Measurements from ENCODE around the gene KIAA1191.
"Not testable (repeated sequence)": the region's sequence is repeated elsewhere in the genome, so short reads cannot be mapped to it uniquely, and the experiment has no call there.

Gene KIAA1191

DNA sequence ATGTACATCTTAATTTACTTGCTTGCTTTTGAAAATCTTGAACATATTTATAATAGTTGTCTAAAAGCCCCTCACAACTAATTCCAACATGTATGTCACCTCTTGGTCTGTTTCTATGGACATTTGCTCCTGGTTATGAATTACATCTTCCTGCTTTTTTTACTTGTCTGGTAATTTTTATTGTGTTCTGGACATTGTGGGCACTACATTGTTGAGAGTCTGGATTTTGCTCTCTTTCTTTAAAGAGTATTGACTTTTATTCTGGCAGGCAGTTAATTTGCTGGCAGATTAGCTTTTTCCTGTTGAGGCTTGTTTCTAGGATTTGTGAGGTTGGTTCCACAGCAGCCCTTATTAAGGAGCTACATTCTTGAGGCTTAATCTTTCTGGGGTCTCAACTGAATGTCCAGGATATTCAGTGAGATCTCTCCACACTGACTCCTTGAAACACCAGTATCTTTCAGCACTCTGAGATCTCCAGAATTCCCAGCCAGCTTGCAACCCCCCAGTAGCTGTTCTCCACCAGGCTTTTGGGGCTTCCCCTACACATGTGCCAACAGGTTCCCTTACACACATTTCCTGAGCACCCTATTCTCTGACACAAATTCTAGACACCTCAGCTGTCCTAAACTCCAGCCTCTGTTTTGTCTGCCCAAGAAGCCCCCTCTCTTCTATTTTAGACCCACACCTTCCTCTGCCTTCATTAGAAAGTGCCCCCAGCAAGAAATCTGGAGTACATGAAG, 27.4 kb downstream of the KIAA1191 start:
- DNase-seq (ENCODE audit: low read depth) = no peak
- no peak overlapping the region for H3K4me3 ChIP-seq (ENCODE audit: low read depth, low read length)

DNA sequence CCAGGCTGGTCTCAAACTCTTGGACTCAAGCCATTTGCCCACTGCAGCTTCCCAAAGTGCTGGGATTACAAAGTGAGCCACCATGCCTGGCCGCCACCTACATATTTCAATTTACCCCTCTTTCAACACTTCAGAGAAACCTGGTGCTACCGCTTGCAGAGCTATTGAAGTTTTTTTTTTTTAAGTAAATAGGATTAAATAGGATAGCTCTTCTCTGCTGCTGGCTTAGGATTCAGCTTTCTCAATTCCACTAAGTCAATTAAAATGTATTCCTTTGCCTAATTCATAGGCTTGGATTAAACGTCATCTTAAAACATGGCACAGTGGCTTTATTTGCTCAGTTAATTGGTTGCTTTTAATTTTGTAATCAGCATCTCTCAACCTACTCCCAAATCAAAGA, 41.0 kb downstream of the KIAA1191 start:
- no peak overlapping the region for H3K4me3 ChIP-seq (ENCODE audit: low read depth, low read length)
- DNase-seq (ENCODE audit: low read depth) = no peak

DNA sequence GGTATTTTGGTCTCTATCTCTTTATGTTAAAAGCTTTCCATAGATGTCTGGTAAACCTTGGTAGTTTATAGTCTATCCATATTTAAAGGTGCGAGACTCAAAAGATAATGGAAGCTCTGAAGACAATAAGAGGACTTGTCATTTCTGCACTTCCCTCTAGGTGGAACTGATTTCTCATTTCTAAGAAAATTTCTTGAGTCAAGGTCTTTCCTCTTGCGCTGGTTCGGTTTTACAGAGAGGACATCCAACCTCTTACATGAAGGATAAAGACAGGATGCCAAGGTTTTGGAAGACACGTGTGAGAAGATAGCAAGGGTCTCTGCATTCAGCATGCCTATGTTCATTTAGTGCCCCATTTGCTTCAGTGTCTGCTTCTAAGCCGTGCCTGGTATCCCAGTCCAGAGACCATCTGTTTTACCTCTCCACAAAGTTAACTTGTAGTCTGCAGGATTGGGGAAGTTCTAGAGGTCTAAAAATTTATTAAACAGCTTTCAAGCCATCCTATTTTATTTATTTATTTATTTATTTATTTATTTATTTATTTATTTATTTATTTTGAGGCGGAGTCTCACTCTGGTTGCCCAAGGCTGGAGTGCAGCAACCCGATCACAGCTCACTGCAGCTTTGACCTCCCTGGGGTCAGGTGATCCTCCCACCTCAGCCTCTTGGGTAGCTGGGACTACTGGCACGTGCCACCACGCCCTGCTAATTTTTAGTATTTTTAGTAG, 41.6 kb downstream of the KIAA1191 start:
- DNase-seq (ENCODE audit: low read depth) = no peak
- H3K4me3 ChIP-seq (ENCODE audit: low read depth, low read length) = no peak overlapping the region

DNA sequence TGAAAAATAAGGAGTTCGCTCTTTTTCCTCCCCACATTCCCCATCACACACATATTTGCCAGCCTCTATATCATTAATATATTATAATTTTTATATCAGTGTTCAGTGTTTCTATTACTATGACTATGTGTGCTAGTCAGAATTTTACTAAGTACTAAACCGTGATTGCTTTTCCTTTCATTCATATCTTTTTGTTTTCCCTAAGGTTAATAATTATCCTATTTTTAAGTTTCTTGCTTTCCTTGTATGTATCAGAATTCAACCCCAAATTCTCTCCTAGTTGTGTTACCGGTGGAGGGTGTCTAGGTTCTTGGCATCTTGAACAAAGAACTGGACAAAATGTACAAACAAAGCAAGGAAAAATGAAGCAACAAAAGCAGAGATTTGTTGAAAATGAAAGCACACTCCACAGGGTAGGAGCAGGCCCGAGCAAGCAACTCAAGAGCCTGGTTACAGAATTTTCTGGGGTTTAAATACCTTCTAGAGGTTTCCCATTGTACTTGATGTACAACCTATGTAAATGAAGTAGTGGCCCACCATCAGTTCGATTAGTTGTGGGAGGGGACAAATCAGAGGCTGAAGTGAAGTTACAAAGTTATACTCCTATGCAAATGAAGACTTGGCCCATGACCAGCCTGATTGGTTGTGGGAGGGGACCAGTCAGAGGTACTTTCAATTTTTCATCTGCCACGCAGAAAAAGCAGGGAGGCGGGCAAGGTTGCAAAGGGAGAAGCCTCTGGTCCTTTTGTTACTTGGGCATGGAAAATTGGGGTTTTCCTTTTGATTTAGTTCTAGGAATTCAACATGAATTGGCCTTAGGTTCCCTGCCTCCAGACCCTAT, 43.8 kb downstream of the KIAA1191 start:
- DNase-seq (ENCODE audit: low read depth) = no peak
- no peak overlapping the region for H3K4me3 ChIP-seq (ENCODE audit: low read depth, low read length)

DNA sequence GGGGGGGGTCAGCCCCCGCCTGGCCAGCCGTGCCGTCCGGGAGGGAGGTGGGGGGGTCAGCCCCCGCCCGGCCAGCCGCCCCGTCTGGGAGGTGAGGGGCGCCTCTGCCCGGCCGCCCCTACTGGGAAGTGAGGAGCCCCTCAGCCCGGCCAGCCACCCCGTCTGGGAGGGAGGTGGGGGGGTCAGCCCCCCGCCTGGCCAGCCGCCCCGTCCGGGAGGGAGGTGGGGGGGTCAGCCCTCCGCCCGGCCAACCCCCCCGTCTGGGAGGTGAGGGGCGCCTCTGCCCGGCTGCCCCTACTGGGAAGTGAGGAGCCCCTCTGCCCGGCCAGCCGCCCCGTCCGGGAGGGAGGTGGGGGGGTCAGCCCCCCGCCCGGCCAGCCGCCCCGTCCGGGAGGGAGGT, 56.2 kb downstream of the KIAA1191 start:
- not testable (repeated sequence) for H3K4me3 ChIP-seq (ENCODE audit: low read depth, low read length); DNase-seq (ENCODE audit: low read depth)
